GM12878 (cell line): ENCODE data around the gene TESK2. TPM values are rescaled to one million over a fixed set of nuclear protein-coding genes. Genes with fewer than 3 reads are reported as not detected.
"Not testable (repeated sequence)": the region's sequence is repeated elsewhere in the genome, so short reads cannot be mapped to it uniquely, and the experiment has no call there.

ENCODE experiments used
- ATAC-seq: fragments of 200-7000 bp; cut with Tn5 transposase; 3 replicates; pipeline ENCODE4 v1.9.1; 2020; ENCODE audit warnings: mild to moderate bottlenecking, moderate library complexity
- BruUV-seq: library from RNA; stranded (reverse); fragments of 400-500 nt; replicated peaks from 2 replicates; lab custom pipeline; 2021; lab: Mats Ljungman, UMichigan
- CTCF ChIA-PET: fragments of 300-600 bp; sonication (Branson Sonifier 250); formaldehyde crosslinking; extraction: SDS; loops from one replicate; lab custom pipeline; 2021; ENCODE audit warnings: inconsistent platforms; lab: Yijun Ruan, JAX
- POLR2A ChIA-PET: fragments of 350-600 bp; formaldehyde crosslinking; extraction: SDS; loops from one replicate; lab custom pipeline; 2021; ENCODE audit warnings: inconsistent platforms; lab: Charles Lee
- RAD21 ChIA-PET: fragments of 300-600 bp; sonication (Branson Sonifier 250); formaldehyde crosslinking; loops from one replicate; lab custom pipeline; 2023; ENCODE audit warnings: antibody characterized with exemption; ENCODE audit not compliant: unreplicated experiment; lab: Charles Lee
- SMC1A ChIA-PET: fragments of 300-600 bp; sonication (Branson Sonifier 250); formaldehyde crosslinking; loops from one replicate; lab custom pipeline; 2023; ENCODE audit not compliant: unreplicated experiment, uncharacterized antibody; lab: Charles Lee
- DNase-seq: peaks from one replicate; pipeline ENCODE4 v3.0.0-alpha.2; 2011; ENCODE audit warnings: low read depth, low spot score
- FAIRE-seq: peaks from 3 replicates; lab custom pipeline; 2011; peaks lifted over from hg19 to GRCh38; lab: Jason Lieb, UNC
- H2AFZ ChIP-seq: 2 replicates; pipeline ENCODE4 v1.6.0; 2011; ENCODE audit warnings: low read depth, low read length, control low read depth; ENCODE audit not compliant: control insufficient read depth
- H3K27ac ChIP-seq: 2 replicates; pipeline ENCODE4 v1.5.1; 2011; ENCODE audit warnings: control low read depth; ENCODE audit not compliant: control insufficient read depth, insufficient read depth
- H3K27me3 ChIP-seq, 2 experiments: replicated peaks in 1 of 2; 2 replicates each; pipeline versions ENCODE4 v1.6.0 to v1.6.1; 2011; ENCODE audit warnings: low read length in 1 of 2; ENCODE audit not compliant: control insufficient read depth in 2 of 2, insufficient read depth in 2 of 2
- H3K36me3 ChIP-seq, 2 experiments: 2 replicates each; pipeline ENCODE4 v1.5.1; 2011; ENCODE audit warnings: low read length in 1 of 2; ENCODE audit not compliant: control insufficient read depth in 2 of 2, insufficient read depth in 2 of 2
- H3K4me1 ChIP-seq: 2 replicates; pipeline ENCODE4 v1.6.1; 2011; ENCODE audit warnings: mild to moderate bottlenecking, low read length, moderate library complexity, mixed read lengths; ENCODE audit not compliant: control insufficient read depth, insufficient read depth
- H3K4me2 ChIP-seq: 2 replicates; pipeline ENCODE4 v1.6.0; 2011; ENCODE audit warnings: control low read depth; ENCODE audit not compliant: control insufficient read depth, insufficient read depth
- H3K4me3 ChIP-seq: fragments of 200-600 bp; sonication (generic); 2 replicates; pipeline ENCODE4 v1.5.1; 2016
- H3K79me2 ChIP-seq: 2 replicates; pipeline ENCODE4 v1.6.0; 2011; ENCODE audit warnings: low read length; ENCODE audit not compliant: control insufficient read depth, insufficient read depth
- H3K9ac ChIP-seq: 2 replicates; pipeline ENCODE4 v1.8.0; 2011; ENCODE audit warnings: low read length, control low read depth, mixed read lengths; ENCODE audit not compliant: control insufficient read depth, insufficient read depth
- H3K9me3 ChIP-seq: replicated peaks from 3 replicates; pipeline ENCODE4 v1.5.1; 2011; ENCODE audit warnings: mild to moderate bottlenecking, low read length; ENCODE audit not compliant: control insufficient read depth, insufficient read depth
- H4K20me1 ChIP-seq: 2 replicates; pipeline ENCODE4 v1.6.0; 2011; ENCODE audit not compliant: control insufficient read depth, insufficient read depth
- BCL11A ChIP-seq: IDR thresholded peaks from 2 replicates; pipeline ENCODE4 v1.6.1; 2011; ENCODE audit warnings: low read depth, low read length
- BHLHE40 ChIP-seq, 2 experiments: fragments of 450-650 bp in 1 of 2; IDR thresholded peaks; 2 replicates each; pipeline ENCODE4 v1.6.1; 2011 to 2017; ENCODE audit warnings: low read depth in 2 of 2, borderline replicate concordance in 1 of 2, improper control_type of control experiment in 1 of 2, low read length in 1 of 2, mild to moderate bottlenecking in 1 of 2
- BMI1 ChIP-seq: fragments of 450-650 bp; IDR thresholded peaks from 2 replicates; pipeline ENCODE4 v1.6.1; 2016; ENCODE audit warnings: mild to moderate bottlenecking, moderate library complexity, borderline replicate concordance
- CREM ChIP-seq: IDR thresholded peaks from 2 replicates; pipeline ENCODE4 v1.6.1; 2014; ENCODE audit warnings: antibody characterized with exemption, low read depth
- DPF2 ChIP-seq: fragments of 450-650 bp; IDR thresholded peaks from 2 replicates; pipeline ENCODE4 v1.6.1; 2017; ENCODE audit warnings: mild to moderate bottlenecking
- EED ChIP-seq: sonication (generic); IDR thresholded peaks from 2 replicates; pipeline ENCODE4 v1.6.1; 2016; ENCODE audit warnings: antibody characterized with exemption, low read depth
- EGR1 ChIP-seq, 2 experiments: IDR thresholded peaks; 1 replicate in 1 of 2; 2 replicates in 1 of 2; pipeline ENCODE4 v1.6.1; 2011 to 2012; ENCODE audit warnings: low read depth in 2 of 2, low read length in 2 of 2, borderline replicate concordance in 1 of 2, mild to moderate bottlenecking in 1 of 2, moderate library complexity in 1 of 2
- ETV6 ChIP-seq, 2 experiments: fragments of 450-650 bp in 1 of 2; IDR thresholded peaks in 1 of 2; conservative IDR thresholded peaks in 1 of 2; 2 replicates each; pipeline ENCODE4 v1.6.1; 2014; ENCODE audit warnings: antibody characterized with exemption in 1 of 2, borderline replicate concordance in 1 of 2, low read depth in 1 of 2, mild to moderate bottlenecking in 1 of 2, moderate library complexity in 1 of 2
- IKZF2 ChIP-seq, 2 experiments: fragments of 450-650 bp; IDR thresholded peaks; 2 replicates each; pipeline ENCODE4 v1.6.1; 2017; ENCODE audit warnings: mild to moderate bottlenecking in 2 of 2, moderate library complexity in 2 of 2
- JUNB ChIP-seq: IDR thresholded peaks from 2 replicates; pipeline ENCODE4 v1.6.1; 2016; ENCODE audit warnings: antibody characterized with exemption, mild to moderate bottlenecking
- MEF2A ChIP-seq: IDR thresholded peaks from 2 replicates; pipeline ENCODE4 v1.6.1; 2011; ENCODE audit warnings: low read depth, mild to moderate bottlenecking, low read length, moderate library complexity; ENCODE audit not compliant: insufficient read depth
- MTA3 ChIP-seq: IDR thresholded peaks from 2 replicates; pipeline ENCODE4 v1.6.1; 2012; ENCODE audit warnings: low read length, inconsistent platforms, borderline replicate concordance
- WGBS: methylation state at CpG from one replicate; pipeline ENCODE4 v1.1.6; 2016; ENCODE audit warnings: low lambda C conversion rate; ENCODE audit not compliant: insufficient replicate concordance, insufficient coverage; ENCODE audit errors: missing lambda C conversion rate; 5-methylcytosine and 5-hydroxymethylcytosine counted together
- in situ Hi-C: fragments of 300-500 bp; cut with MboI; formaldehyde crosslinking; loops from 9 replicates; pipeline ENCODE4 v1.14.3; 2018; ENCODE audit warnings: mixed read lengths
- intact Hi-C: fragments of 100-400 bp; cut with micrococcal nuclease; formaldehyde crosslinking; loops from one replicate; pipeline ENCODE4 v1.14.2; 2022; ENCODE audit not compliant: unreplicated experiment
- polyA plus RNA-seq, 11 experiments: library from polyadenylated mRNA; depleted of rRNA in 4 of 11; unstranded in 6 of 11; stranded (reverse) in 5 of 11; fragments of >200 nt; fragmentation: Nextera tagmentation in 4 of 11; fragmentation: Illumina TruSeq in 1 of 11; extraction: Ambion mirVana in 4 of 11; extraction: Trizol in 1 of 11; gene quantifications; 1 replicate in 1 of 11; 2 replicates in 10 of 11; pipeline versions ENCODE4 v1.2.1 to v1.2.3, GENCODE V29; 2011 to 2016; ENCODE audit warnings: inconsistent platforms in 2 of 11, missing spikeins in 2 of 11, low read depth in 1 of 11
- total RNA-seq, 4 experiments: library from RNA; depleted of rRNA in 3 of 4; stranded (reverse); fragments of >200 nt in 3 of 4; fragmentation: Illumina TruSeq in 1 of 4; extraction: Trizol in 1 of 4; gene quantifications; 2 replicates each; pipeline versions ENCODE4 v1.2.1 to v1.2.3, GENCODE V29; 2013 to 2021
- TF ChIP-seq, protein P1 (sequence below): fragments of 450-650 bp; IDR thresholded peaks from 2 replicates; pipeline ENCODE4 v1.6.1; 2017; ENCODE audit warnings: low read depth, mild to moderate bottlenecking, moderate library complexity
- TF ChIP-seq, protein P2 (sequence below): fragments of 450-650 bp; IDR thresholded peaks from 2 replicates; pipeline ENCODE4 v1.6.1; 2017; ENCODE audit warnings: mild to moderate bottlenecking, low read depth, inconsistent platforms; ENCODE audit not compliant: poor library complexity, severe bottlenecking
- TF ChIP-seq, protein P3 (sequence below): fragments of 450-650 bp; IDR thresholded peaks from 2 replicates; pipeline ENCODE4 v1.6.1; 2016; ENCODE audit warnings: mild to moderate bottlenecking
- TF ChIP-seq, protein P4 (sequence below): IDR thresholded peaks from 2 replicates; pipeline ENCODE4 v1.6.1; 2011; ENCODE audit warnings: borderline replicate concordance, low read depth, mild to moderate bottlenecking, moderate library complexity, low read length; ENCODE audit not compliant: insufficient read depth, poor library complexity, severe bottlenecking

The TESK2 gene
- total and polyA plus RNA-seq, 10 of the 15 experiments (the other 5 are each of a cell fraction or from before 2014, with no cell fraction given), result 2.2 to 10.0 (median 5.7) TPM

DNA sequence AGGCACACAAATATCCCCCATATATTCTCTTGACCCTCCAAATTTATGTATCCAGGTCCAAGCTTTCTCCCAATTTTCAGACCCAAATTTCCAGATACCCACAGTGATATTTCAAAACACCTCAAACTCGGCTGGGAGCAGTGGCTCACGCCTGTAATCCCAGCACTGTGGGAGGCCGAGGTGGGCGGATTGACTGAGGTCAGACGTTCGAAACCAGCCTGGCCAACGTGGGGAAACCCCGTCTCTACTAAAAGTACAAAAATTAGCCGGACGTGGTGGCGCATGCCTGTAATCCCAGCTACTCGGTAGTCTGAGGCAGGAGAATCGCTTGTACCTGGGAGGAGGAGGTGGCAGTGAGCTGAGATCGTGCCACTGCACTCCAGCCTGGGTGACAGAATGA lies 1.6 kb downstream of the TESK2 start:
- WGBS, result under 1% methylated on average over 14 of the region's 14 CpGs
- DNase-seq, intact Hi-C loops, H4K20me1 ChIP-seq, in situ Hi-C loops, H3K4me1 ChIP-seq, H3K79me2 ChIP-seq, H3K27ac ChIP-seq, H3K36me3 ChIP-seq, FAIRE-seq, H2AFZ ChIP-seq, H3K27me3 ChIP-seq, H3K9me3 ChIP-seq: not testable (repeated sequence)
- ATAC-seq, result peak; percentile 7; the same call in 1 of the 3 replicates
- CTCF ChIA-PET, result interaction anchor here (0.7 to 11.9 kb wide), 9 partner anchors 10 to 775 kb away, joined by 3 to 508 read pairs (median 3); partner anchors contain the start of genes MUTYH and TOE1
- POLR2A ChIA-PET, result interaction anchor here (1.0 to 4.5 kb wide), 8 partner anchors 11 to 152 kb away, joined by 3 to 42 read pairs (median 6); partner anchors contain the start of genes CCDC163 and MMACHC
- Histone ChIP-seq H3K4me2 (peak overlapping the region; percentile 90), H3K9ac (0 out of 2 replicates have a peak overlapping the region, but pooled peaks have one; percentile 65), H3K4me3 (peak overlapping the region; percentile 83)
- SMC1A ChIA-PET, result interaction anchor here (0.7 to 9.3 kb wide), 10 partner anchors 13 to 476 kb away, joined by 3 to 369 read pairs (median 15); partner anchors contain the start of genes HECTD3, NASP and UROD
- RAD21 ChIA-PET, result interaction anchor here (1.3 to 9.3 kb wide), 7 partner anchors 11 to 478 kb away, joined by 3 to 319 read pairs (median 38); partner anchors contain the start of genes CCDC163, MMACHC, MUTYH and TOE1
- BruUV-seq, result TSS peak; percentile 57
- TF ChIP-seq, protein P1, sequence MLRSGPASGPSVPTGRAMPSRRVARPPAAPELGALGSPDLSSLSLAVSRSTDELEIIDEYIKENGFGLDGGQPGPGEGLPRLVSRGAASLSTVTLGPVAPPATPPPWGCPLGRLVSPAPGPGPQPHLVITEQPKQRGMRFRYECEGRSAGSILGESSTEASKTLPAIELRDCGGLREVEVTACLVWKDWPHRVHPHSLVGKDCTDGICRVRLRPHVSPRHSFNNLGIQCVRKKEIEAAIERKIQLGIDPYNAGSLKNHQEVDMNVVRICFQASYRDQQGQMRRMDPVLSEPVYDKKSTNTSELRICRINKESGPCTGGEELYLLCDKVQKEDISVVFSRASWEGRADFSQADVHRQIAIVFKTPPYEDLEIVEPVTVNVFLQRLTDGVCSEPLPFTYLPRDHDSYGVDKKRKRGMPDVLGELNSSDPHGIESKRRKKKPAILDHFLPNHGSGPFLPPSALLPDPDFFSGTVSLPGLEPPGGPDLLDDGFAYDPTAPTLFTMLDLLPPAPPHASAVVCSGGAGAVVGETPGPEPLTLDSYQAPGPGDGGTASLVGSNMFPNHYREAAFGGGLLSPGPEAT, result peak; percentile 59; the same call in 1 of the 2 replicates
- TF ChIP-seq CREM (peak; percentile 41; the same call in 1 of the 2 replicates), BMI1 (0 out of 2 replicates have a peak, but pooled peaks have one; percentile 9), BHLHE40 (IDR thresholded peaks at IDR 0.05; ENCODE audit: borderline replicate concordance in 1 of 2, low read depth in 2 of 2, low read length in 1 of 2) (peak in 1 of 2 experiments; percentile 67; a peak in 2 of 4 replicates), BCL11A (0 out of 2 replicates have a peak, but pooled peaks have one; percentile 37), EED (peak; percentile 81), JUNB (peak; percentile 17; the same call in 1 of the 2 replicates), ETV6 (conservative IDR thresholded peaks at IDR 0.05 in 1 of 2, IDR thresholded peaks at IDR 0.05 in 1 of 2; ENCODE audit: borderline replicate concordance in 1 of 2, low read depth in 1 of 2) (peak in 1 of 2 experiments; percentile 24; a peak in 1 of 4 replicates), EGR1 (IDR thresholded peaks at IDR 0.05; ENCODE audit: borderline replicate concordance in 1 of 2, low read depth in 2 of 2, low read length in 2 of 2) (peak in 1 of 2 experiments; percentile 80; a peak in 2 of 3 replicates), DPF2 (peak; percentile 79; the same call in 1 of the 2 replicates), MEF2A (0 out of 2 replicates have a peak, but pooled peaks have one; percentile 17), MTA3 (0 out of 2 replicates have a peak, but pooled peaks have one; percentile 37), IKZF2 (IDR thresholded peaks at IDR 0.05) (peak; percentile 86)
- TF ChIP-seq, protein P2, sequence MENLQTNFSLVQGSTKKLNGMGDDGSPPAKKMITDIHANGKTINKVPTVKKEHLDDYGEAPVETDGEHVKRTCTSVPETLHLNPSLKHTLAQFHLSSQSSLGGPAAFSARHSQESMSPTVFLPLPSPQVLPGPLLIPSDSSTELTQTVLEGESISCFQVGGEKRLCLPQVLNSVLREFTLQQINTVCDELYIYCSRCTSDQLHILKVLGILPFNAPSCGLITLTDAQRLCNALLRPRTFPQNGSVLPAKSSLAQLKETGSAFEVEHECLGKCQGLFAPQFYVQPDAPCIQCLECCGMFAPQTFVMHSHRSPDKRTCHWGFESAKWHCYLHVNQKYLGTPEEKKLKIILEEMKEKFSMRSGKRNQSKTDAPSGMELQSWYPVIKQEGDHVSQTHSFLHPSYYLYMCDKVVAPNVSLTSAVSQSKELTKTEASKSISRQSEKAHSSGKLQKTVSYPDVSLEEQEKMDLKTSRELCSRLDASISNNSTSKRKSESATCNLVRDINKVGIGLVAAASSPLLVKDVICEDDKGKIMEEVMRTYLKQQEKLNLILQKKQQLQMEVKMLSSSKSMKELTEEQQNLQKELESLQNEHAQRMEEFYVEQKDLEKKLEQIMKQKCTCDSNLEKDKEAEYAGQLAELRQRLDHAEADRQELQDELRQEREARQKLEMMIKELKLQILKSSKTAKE, result peak; percentile 70
- TF ChIP-seq, protein P3, sequence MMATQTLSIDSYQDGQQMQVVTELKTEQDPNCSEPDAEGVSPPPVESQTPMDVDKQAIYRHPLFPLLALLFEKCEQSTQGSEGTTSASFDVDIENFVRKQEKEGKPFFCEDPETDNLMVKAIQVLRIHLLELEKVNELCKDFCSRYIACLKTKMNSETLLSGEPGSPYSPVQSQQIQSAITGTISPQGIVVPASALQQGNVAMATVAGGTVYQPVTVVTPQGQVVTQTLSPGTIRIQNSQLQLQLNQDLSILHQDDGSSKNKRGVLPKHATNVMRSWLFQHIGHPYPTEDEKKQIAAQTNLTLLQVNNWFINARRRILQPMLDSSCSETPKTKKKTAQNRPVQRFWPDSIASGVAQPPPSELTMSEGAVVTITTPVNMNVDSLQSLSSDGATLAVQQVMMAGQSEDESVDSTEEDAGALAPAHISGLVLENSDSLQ, result 0 out of 2 replicates have a peak, but pooled peaks have one; percentile 8
- TF ChIP-seq, protein P4, sequence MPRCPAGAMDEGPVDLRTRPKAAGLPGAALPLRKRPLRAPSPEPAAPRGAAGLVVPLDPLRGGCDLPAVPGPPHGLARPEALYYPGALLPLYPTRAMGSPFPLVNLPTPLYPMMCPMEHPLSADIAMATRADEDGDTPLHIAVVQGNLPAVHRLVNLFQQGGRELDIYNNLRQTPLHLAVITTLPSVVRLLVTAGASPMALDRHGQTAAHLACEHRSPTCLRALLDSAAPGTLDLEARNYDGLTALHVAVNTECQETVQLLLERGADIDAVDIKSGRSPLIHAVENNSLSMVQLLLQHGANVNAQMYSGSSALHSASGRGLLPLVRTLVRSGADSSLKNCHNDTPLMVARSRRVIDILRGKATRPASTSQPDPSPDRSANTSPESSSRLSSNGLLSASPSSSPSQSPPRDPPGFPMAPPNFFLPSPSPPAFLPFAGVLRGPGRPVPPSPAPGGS, result peak; percentile 68
